ENCODE results near the gene CYP2S1. TPM values are rescaled to one million over a fixed set of nuclear protein-coding genes. Genes with fewer than 3 reads are reported as not detected.

CYP2S1 gene
- total RNA-seq, 1 donor from 2014 or later = 11.0 TPM

DNA sequence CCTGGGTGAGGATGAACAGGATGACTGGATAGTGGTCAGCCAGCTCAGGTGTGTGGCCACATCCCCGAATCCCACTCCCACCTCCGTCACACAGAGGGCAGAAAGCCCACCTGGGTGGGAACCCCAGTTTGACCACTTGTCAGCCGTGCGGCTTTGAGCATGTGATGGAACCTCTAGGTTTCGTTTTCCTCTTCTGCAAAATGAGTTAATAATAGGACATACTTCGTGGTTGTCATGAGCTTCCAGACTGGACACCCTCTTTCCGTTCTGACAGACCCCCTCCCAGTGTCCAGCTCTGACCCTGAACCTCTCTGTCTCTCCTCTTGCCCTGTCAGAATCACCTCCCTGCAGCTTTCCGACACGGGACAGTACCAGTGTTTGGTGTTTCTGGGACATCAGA, 27.8 kb downstream of the CYP2S1 start:
- Histone ChIP-seq H3K27me3 (ENCODE audit: low read depth) (peaks cover 5% of the 10 kb centered on the region), H3K4me3 (peak overlapping the region; percentile 62), H3K27ac (peak overlapping the region; percentile 83), H3K36me3 (no peaks in the 10 kb centered on the region), H3K9me3 (no peaks in the 10 kb centered on the region), H3K4me1 (peaks cover 11% of the 10 kb centered on the region)
- DNase-seq (no peak), ATAC-seq (no peak)
- TF ChIP-seq, protein P1, sequence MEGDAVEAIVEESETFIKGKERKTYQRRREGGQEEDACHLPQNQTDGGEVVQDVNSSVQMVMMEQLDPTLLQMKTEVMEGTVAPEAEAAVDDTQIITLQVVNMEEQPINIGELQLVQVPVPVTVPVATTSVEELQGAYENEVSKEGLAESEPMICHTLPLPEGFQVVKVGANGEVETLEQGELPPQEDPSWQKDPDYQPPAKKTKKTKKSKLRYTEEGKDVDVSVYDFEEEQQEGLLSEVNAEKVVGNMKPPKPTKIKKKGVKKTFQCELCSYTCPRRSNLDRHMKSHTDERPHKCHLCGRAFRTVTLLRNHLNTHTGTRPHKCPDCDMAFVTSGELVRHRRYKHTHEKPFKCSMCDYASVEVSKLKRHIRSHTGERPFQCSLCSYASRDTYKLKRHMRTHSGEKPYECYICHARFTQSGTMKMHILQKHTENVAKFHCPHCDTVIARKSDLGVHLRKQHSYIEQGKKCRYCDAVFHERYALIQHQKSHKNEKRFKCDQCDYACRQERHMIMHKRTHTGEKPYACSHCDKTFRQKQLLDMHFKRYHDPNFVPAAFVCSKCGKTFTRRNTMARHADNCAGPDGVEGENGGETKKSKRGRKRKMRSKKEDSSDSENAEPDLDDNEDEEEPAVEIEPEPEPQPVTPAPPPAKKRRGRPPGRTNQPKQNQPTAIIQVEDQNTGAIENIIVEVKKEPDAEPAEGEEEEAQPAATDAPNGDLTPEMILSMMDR (IDR thresholded peaks at IDR 0.05) = no peak
- intact Hi-C loops (cut with DNase I) = no loop called here

DNA sequence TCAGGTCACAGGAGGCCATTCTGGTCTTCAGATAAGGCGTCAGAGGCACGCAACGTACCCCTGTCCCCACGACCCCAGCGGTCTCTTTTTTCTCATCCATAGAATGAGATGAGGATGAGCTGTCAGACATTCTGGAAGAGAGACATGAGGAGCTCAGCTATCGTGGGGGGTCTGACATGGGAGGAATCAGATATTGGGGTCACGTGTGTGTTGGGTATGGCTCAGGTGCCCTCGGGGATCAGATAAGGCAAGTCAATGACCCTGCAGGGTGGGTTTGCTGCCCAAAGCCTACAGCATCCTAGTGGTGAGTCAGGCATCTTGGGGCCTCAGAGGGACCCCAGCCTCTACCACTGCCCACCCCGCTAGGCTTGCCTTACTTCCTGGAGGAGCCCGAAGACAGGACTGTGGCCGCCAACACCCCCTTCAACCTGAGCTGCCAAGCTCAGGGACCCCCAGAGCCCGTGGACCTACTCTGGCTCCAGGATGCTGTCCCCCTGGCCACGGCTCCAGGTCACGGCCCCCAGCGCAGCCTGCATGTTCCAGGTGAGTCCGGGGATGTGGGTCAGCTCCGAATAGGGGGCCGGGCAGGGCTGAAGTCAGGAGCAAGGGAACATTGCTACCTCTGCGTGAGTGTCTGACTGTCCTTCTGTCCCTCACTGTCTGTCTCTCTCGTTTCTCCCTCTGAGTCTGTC, 28.6 kb downstream of the CYP2S1 start:
- ATAC-seq (no peak), DNase-seq (no peak)
- TF ChIP-seq, protein P1 (IDR thresholded peaks at IDR 0.05) = no peak
- Histone ChIP-seq H3K9me3 (no peaks in the 10 kb centered on the region), H3K27me3 (ENCODE audit: low read depth) (peaks cover 13% of the 10 kb centered on the region), H3K4me1 (peaks cover 18% of the 10 kb centered on the region), H3K36me3 (no peaks in the 10 kb centered on the region), H3K27ac (no peak overlapping the region), H3K4me3 (no peak overlapping the region)
- intact Hi-C loops (cut with DNase I) = no loop called here

DNA sequence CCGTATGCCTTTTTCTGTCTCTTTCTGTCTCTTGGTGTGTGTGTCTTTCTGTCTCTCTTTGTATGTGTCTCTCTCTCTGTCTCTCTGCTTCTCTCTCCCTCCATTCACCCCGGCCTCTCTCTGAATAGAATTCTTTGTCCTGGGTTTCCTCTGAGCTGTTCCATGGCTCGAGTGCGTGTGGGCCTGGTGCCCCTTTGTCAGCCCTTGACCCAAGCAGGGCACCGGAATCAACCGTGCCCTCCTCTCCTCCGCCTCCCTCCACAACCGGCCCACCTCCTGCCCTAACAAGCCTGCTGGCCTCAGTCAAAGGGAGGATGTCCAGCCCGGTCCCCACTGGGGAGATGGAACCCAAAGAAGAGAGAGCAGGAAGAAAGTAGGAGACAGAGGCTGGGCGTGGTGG, 29.2 kb downstream of the CYP2S1 start:
- TF ChIP-seq, protein P1 (IDR thresholded peaks at IDR 0.05) = no peak
- no peak overlapping the region for H3K4me3 ChIP-seq
- H3K27me3 ChIP-seq (ENCODE audit: low read depth) = peaks cover 18% of the 10 kb centered on the region
- no peaks in the 10 kb centered on the region for H3K36me3 ChIP-seq
- no peak for ATAC-seq
- peaks cover 24% of the 10 kb centered on the region for H3K4me1 ChIP-seq
- DNase-seq = no peak
- intact Hi-C loops (cut with DNase I) = no loop called here
- H3K27ac ChIP-seq = no peak overlapping the region
- no peaks in the 10 kb centered on the region for H3K9me3 ChIP-seq

DNA sequence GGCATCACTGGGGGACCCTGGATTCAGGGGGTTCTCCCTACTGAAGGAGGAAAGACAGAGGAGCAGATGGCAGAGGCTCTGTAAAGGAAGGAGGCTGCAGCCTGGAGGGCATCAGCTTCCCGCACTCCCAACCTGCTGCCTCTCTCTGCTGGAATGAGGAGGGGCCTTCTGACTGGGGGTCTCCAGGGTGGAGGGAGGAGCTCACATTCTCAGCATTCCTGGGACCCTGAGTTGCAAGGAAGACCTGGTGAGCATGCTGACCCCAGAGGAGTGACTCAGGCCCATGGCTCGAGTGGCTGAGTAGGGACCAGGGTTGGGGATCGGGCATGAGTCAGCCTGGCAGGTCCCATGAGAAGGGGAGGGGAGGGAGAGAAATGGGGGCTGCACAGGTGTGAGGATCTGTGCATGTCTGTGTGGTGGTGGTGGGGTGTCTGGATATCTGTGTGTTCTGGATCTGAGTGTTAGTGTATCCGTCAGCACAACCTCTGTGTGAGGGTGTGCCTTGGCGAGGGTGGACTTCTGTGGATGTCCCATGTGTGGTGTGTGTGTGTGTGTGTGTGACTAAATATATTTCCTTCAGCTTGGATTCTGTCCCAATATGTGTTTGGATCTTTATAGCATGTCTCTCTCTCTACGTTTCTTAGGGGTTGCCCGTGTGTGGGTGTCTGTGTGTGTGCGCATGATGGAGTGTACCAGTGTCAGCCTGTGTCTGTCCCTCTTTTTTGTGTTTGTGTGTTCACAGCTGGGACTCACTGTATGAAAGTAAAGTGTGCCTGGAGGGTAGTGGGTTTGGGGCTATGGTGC, 30.6 kb downstream of the CYP2S1 start:
- intact Hi-C loops (cut with DNase I) = no loop called here
- ATAC-seq (peak in 1 of 2 donors; percentile 18), DNase-seq (no peak)
- H3K27me3 ChIP-seq (ENCODE audit: low read depth) = peaks cover 23% of the 10 kb centered on the region
- no peaks in the 10 kb centered on the region for H3K9me3 ChIP-seq
- TF ChIP-seq, protein P1 (IDR thresholded peaks at IDR 0.05) = no peak
- H3K27ac ChIP-seq = no peak overlapping the region
- no peaks in the 10 kb centered on the region for H3K36me3 ChIP-seq
- peaks cover 19% of the 10 kb centered on the region for H3K4me1 ChIP-seq
- no peak overlapping the region for H3K4me3 ChIP-seq

DNA sequence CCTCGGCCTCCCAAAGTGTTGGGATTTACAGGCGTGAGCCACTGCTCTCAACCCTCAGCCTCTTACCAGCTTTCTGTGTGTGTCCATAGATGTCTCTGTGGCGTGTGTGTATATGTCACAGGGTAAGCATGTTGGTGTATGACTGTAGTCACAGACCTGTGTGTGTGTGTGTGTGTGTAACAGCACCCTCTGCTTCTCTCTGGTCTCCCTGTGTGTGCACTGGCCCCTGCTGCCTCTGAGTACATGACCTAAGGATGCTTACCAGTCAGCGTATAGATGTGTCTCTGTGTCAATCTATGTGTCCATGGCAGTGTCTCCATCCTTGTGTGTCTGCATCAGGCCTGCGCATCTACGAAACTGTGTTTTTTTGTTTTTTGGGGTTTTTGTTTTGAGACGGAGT, 31.6 kb downstream of the CYP2S1 start:
- ATAC-seq (no peak), DNase-seq (no peak)
- Histone ChIP-seq H3K27me3 (ENCODE audit: low read depth) (peaks cover 19% of the 10 kb centered on the region), H3K36me3 (no peaks in the 10 kb centered on the region), H3K4me1 (peaks cover 19% of the 10 kb centered on the region), H3K27ac (no peak overlapping the region), H3K9me3 (no peaks in the 10 kb centered on the region), H3K4me3 (no peak overlapping the region)
- TF ChIP-seq, protein P1 (IDR thresholded peaks at IDR 0.05) = no peak
- intact Hi-C loops (cut with DNase I) = no loop called here

Measured in lower lobe of right lung (tissue), 2 donors.